Muscle layer of duodenum (tissue), 2 donors: ENCODE results near the gene MEIS1.

Source experiments
- H3K27ac ChIP-seq: one replicate; pipeline ENCODE4 v1.7.0; 2013; ENCODE audit warnings: mild to moderate bottlenecking, low read length
- H3K27me3 ChIP-seq: one replicate; pipeline ENCODE4 v1.7.0; 2013; ENCODE audit warnings: low read depth, mild to moderate bottlenecking, control low read depth, low read length
- H3K36me3 ChIP-seq, 2 donors: one replicate each; pipeline ENCODE4 v1.7.0; 2013; ENCODE audit warnings: low read length in 2 of 2, control low read depth in 1 of 2, mild to moderate bottlenecking in 1 of 2; ENCODE audit not compliant: insufficient read depth in 2 of 2, control insufficient read depth in 1 of 2
- H3K4me1 ChIP-seq, 2 donors: one replicate each; pipeline ENCODE4 v1.7.0; 2013; ENCODE audit warnings: low read length in 2 of 2, mild to moderate bottlenecking in 2 of 2, control low read depth in 1 of 2, moderate library complexity in 1 of 2; ENCODE audit not compliant: insufficient read depth in 2 of 2, control insufficient read depth in 1 of 2
- H3K4me3 ChIP-seq, 2 donors: one replicate each; pipeline ENCODE4 v1.7.0; 2013; ENCODE audit warnings: low read length in 2 of 2, low read depth in 1 of 2, mild to moderate bottlenecking in 1 of 2
- H3K9me3 ChIP-seq, 2 donors: one replicate each; pipeline ENCODE4 v1.7.0; 2013; ENCODE audit warnings: low read length in 2 of 2, control low read depth in 1 of 2, mild to moderate bottlenecking in 1 of 2; ENCODE audit not compliant: control insufficient read depth in 1 of 2
- donor health status: healthy.

Gene MEIS1

DNA sequence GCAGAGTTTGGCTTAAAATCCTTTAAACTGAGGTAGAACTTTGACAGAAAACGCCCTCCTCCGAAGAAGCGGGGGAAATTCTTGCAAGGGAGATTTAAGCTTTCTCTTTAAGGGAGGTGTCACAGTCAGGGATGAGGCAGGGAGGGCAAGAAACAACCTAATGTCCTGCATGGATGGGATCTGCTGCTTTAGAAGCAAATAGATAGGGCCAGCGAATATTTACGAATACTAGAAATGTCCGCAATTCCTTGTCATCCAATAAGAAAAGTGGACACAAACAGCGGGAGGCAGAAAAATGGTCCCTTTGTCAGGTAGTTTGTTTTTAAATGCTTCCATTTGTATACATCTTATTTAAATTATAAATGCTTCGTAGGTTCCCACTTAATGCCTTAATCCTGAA, 12.0 kb downstream of the MEIS1 start:
- Histone ChIP-seq H3K27ac (peak overlapping the region; percentile 88), H3K4me1 (peaks cover 0 to 2% of the 10 kb centered on the region in 2 donors), H3K36me3 (peaks cover 0 to 5% of the 10 kb centered on the region in 2 donors), H3K9me3 (no peaks in the 10 kb centered on the region), H3K4me3 (peak overlapping the region; percentile 62 to 93), H3K27me3 (no peaks in the 10 kb centered on the region)

DNA sequence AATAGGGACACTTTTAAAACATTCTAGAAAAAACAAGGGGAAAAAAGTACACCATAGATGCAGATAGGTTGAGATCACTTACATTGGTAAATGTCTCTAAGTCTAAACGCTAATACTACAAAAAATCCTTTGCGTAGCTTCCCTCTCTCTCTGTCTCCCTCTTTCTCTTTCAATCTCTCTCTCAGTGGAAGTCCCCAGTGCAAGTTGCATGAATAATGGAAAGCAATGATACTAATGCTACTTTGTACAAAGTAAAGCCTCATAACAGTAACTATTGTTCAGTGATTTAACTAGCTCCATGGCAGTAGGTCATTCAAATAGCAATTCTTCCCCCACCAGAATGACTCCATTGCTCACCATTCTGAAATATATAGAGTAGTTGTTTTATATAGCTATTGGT, 12.8 kb downstream of the MEIS1 start:
- H3K27me3 ChIP-seq = no peaks in the 10 kb centered on the region
- peak overlapping the region; percentile 88 for H3K27ac ChIP-seq
- H3K4me3 ChIP-seq = peak overlapping the region; percentile 62 to 93
- H3K36me3 ChIP-seq = peaks cover 0 to 5% of the 10 kb centered on the region in 2 donors
- peaks cover 0 to 2% of the 10 kb centered on the region in 2 donors for H3K4me1 ChIP-seq
- no peaks in the 10 kb centered on the region for H3K9me3 ChIP-seq

GRCh38 chr2:66448136-66448991, 13.4 kb downstream of the MEIS1 start:
- no peaks in the 10 kb centered on the region for H3K9me3 ChIP-seq
- peaks cover 0 to 8% of the 10 kb centered on the region in 2 donors for H3K4me1 ChIP-seq
- H3K27me3 ChIP-seq = no peaks in the 10 kb centered on the region
- peaks cover 0 to 5% of the 10 kb centered on the region in 2 donors for H3K36me3 ChIP-seq
- peak overlapping the region; percentile 88 for H3K27ac ChIP-seq
- peak overlapping the region; percentile 62 to 93 for H3K4me3 ChIP-seq

- Histone ChIP-seq H3K4me1 (peaks cover 0 to 34% of the 10 kb centered on the region in 2 donors), H3K9me3 (no peaks in the 10 kb centered on the region), H3K4me3 (no peak overlapping the region), H3K27me3 (no peaks in the 10 kb centered on the region), H3K36me3 (peaks cover 0 to 7% of the 10 kb centered on the region in 2 donors), H3K27ac (no peak overlapping the region)
Observed at GRCh38 chr2:66452214-66452613, 17.3 kb downstream of the MEIS1 start.

GRCh38 chr2:66452917-66453316, 18.0 kb downstream of the MEIS1 start:
- peaks cover 0 to 41% of the 10 kb centered on the region in 2 donors for H3K4me1 ChIP-seq
- no peak overlapping the region for H3K4me3 ChIP-seq
- no peaks in the 10 kb centered on the region for H3K9me3 ChIP-seq
- no peaks in the 10 kb centered on the region for H3K27me3 ChIP-seq
- peaks cover 3 to 13% of the 10 kb centered on the region in 2 donors for H3K36me3 ChIP-seq
- H3K27ac ChIP-seq = peak overlapping the region; percentile 49

DNA sequence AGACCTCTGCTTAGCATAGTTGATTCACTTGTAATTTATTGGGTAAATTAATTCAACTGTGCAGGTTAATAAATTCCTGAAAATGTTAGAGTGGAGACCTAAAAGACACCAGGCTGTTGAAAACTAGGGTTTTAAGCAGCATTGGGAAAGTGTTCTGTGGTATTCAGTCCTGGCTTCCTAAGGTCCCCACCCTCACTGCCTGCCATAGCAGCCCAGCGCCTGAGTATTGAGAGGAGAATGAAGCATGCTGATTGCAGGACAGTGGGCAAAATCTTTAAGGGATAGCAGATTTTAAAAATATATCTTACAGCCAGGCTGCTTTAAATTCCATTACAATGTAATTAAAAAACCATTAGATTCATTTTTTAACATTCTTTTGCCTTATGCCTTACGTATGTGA, 20.6 kb downstream of the MEIS1 start:
- H3K4me1 ChIP-seq = peaks cover 0 to 52% of the 10 kb centered on the region in 2 donors
- H3K36me3 ChIP-seq = peaks cover 6 to 13% of the 10 kb centered on the region in 2 donors
- H3K27ac ChIP-seq = peak overlapping the region; percentile 78

DNA sequence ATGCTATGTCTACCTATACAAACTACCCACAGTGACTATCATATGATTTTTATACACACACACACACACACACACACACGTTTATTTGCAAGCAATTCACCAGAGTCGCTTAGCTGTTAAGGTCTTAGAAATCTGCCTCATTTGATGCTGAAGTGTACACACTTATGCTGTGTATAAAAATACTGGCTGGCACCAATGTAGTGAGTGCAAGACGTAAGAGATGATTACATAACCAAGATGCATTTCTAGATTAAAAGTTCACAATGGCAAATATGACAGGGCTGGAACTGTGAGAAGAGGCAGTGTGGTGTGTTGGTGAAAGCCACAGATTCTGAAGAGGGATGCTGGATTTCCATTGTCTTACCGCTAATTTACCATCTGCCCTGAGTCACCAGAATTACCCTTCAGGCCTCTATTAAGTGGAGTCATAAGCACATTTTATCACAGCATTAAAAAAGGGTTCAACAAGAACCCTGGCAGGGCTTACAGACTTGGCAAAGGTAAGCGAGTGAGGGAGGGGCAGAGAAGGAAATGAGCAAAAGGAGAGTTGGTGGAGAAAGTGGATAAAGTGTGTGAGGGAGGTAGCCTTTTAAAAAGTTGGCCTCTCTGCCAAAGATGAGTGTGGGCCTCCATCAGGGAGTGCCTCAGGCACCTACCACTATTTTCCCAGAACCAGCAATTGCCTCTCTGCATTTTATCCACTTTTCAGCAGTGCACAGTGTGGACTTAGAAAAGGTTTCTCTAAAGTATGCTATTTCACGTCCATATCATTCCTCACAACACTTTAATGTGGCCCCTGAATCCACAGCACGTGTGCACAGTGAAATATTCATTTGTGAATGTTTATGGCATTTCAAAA, 21.5 kb downstream of the MEIS1 start:
- H3K27me3 ChIP-seq = no peaks in the 10 kb centered on the region
- peak overlapping the region; percentile 78 for H3K27ac ChIP-seq
- H3K9me3 ChIP-seq = no peaks in the 10 kb centered on the region
- no peak overlapping the region for H3K4me3 ChIP-seq
- H3K4me1 ChIP-seq = peaks cover 0 to 61% of the 10 kb centered on the region in 2 donors
- peaks cover 6 to 13% of the 10 kb centered on the region in 2 donors for H3K36me3 ChIP-seq

More for the DNA sequence above, 20.6 kb downstream of the MEIS1 start:
- H3K9me3 ChIP-seq = no peaks in the 10 kb centered on the region
- H3K4me3 ChIP-seq = no peak overlapping the region
- H3K27me3 ChIP-seq = no peaks in the 10 kb centered on the region

- Histone ChIP-seq H3K36me3 (peaks cover 6 to 13% of the 10 kb centered on the region in 2 donors), H3K9me3 (no peaks in the 10 kb centered on the region), H3K27me3 (no peaks in the 10 kb centered on the region), H3K4me1 (peaks cover 6 to 72% of the 10 kb centered on the region in 2 donors), H3K27ac (no peak overlapping the region), H3K4me3 (no peak overlapping the region)
Observed at GRCh38 chr2:66457545-66457944, 22.6 kb downstream of the MEIS1 start.

GRCh38 chr2:66460031-66460430, 25.1 kb downstream of the MEIS1 start:
- Histone ChIP-seq H3K4me3 (no peak overlapping the region), H3K9me3 (no peaks in the 10 kb centered on the region), H3K27ac (peak overlapping the region; percentile 34), H3K36me3 (peaks cover 6 to 13% of the 10 kb centered on the region in 2 donors), H3K4me1 (peaks cover 6 to 85% of the 10 kb centered on the region in 2 donors), H3K27me3 (no peaks in the 10 kb centered on the region)

DNA sequence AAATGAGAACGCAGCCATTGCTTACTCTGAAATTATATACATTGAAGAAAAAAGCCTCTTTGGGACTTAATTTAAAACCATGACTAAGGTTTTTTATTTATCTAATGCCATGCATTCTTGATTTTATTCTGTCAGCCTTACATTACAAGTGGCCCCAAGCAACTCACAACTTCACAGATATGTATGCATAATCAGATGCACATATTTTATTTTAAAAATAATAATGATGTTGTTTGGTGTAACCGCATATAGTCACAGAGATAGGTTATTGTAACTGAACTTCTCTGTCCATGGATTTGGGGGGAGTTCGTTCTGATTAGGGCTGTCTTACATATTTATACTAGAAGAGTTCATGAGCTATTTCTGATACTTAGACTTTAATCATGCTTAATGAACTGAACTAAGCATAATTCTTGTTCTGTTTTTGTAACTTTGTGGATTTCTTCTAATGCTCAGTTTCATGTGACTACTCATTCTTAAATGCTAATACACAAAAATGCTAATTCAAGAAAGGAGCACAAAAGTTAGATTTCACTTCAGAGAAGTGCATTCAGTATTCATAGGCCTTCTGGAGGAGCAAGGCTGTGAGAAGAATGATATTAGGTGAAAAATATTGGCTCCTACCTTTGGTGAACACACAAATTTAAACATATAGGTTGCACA, 26.2 kb downstream of the MEIS1 start:
- Histone ChIP-seq H3K27ac (peak overlapping the region; percentile 16), H3K36me3 (peaks cover 6 to 13% of the 10 kb centered on the region in 2 donors), H3K4me1 (peaks cover 7 to 84% of the 10 kb centered on the region in 2 donors), H3K4me3 (no peak overlapping the region), H3K9me3 (no peaks in the 10 kb centered on the region), H3K27me3 (no peaks in the 10 kb centered on the region)
